GM18873 (cell line): ENCODE data around the gene RNF186.
"Not testable (repeated sequence)": the region's sequence is repeated elsewhere in the genome, so short reads cannot be mapped to it uniquely, and the experiment has no call there.

ENCODE experiments used
- ATAC-seq: cut with Tn5 transposase; IDR thresholded peaks from one replicate; pipeline ENCODE4 v1.9.1; 2021; ENCODE audit warnings: mild to moderate bottlenecking, moderate library complexity, moderate number of reproducible peaks; ENCODE audit not compliant: unreplicated experiment, low FRiP score

Gene RNF186, protein sequence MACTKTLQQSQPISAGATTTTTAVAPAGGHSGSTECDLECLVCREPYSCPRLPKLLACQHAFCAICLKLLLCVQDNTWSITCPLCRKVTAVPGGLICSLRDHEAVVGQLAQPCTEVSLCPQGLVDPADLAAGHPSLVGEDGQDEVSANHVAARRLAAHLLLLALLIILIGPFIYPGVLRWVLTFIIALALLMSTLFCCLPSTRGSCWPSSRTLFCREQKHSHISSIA

DNA sequence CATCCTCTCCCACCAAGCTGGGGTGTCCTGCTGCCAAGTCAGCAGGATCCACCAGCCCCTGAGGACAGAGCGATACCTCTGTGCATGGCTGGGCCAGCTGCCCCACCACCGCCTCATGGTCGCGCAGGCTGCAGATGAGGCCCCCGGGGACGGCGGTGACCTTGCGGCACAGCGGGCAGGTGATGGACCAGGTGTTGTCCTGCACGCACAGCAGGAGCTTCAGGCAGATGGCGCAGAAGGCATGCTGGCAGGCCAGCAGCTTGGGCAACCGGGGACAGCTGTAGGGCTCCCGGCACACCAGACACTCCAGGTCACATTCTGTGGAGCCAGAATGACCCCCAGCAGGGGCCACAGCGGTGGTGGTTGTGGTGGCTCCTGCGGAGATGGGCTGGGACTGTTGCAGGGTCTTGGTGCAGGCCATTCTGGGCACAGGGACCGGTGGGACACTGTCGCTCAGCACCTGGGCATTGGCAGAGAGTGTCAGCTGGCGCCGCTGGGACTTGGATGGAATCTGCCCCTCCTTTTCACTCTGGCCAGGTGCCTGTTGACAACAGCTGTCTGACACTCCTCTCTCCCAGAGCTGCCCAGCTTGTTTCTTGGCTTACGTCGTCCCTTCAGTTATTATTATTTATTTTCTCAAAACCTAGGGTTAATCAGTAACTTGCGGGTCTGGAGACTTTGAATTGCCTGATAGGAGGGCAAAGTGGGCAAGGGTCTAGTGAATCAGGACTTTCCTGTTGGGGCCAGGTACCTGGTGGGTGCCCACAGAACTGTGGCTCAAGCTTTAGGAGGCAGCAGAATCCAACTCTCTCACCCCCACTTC lies at the start of gene RNF186:
Gene RNF186 (minus strand): TSS at position 603 of the 823 bp plus-strand sequence. CDS start 182 bp downstream, at position 421.
- no peak for ATAC-seq

GRCh38 chr1:19864570-19865160 lies 49.6 kb upstream of the RNF186 start:
- ATAC-seq: no peak

DNA sequence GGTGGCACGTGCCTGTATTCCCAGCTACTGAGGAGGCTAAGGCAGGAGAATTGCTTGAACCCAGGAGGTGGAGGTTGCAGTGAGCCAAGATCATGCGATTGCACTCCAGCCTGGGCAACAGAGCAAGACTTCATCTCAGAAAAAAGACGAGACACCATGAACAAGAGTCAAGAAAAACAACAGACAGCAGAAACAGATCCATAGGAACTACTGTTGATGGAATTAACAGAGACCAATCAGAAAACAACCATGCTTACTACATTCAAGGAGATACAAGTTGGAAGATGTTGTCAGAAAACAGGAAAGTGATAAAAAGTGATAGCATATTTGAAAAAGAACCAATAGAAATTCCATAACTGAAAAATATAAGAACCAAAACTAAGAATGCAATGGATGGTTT lies 47.9 kb upstream of the RNF186 start:
- ATAC-seq: no peak

DNA sequence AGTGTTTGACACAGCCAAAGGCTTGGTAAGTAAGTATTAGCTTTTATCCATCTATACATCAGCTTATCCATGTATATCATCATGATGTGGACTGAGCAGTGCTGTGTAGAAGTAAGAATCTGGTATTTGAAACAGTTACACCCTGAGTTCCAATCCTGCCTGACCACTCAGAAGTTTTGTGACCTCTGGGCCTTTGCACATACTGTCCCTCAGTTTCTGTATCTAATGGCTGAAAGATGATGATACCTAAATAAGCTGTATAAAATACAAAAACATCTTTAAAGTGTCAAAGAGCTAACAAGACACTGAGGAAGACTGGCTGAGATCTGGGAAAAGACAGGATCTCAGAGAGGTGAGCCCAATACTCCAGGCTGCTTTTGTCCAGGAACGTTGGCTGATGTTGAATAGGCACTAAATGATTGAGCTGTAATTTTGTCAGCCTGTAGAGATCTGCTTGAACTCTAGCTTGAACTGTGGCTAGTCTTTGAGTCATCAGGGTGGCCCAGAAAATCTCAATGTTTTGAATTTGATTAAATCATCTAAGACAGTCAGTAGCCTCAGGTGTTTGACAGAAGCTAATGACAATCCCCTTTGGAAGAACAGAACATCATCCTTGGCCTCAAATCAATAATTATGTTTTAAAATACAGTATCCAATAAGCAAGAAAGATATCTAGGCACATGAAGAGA lies 46.9 kb upstream of the RNF186 start:
- ATAC-seq: no peak

- no peak for ATAC-seq
Observed at GRCh38 chr1:19861034-19861433, 46.0 kb upstream of the RNF186 start.

DNA sequence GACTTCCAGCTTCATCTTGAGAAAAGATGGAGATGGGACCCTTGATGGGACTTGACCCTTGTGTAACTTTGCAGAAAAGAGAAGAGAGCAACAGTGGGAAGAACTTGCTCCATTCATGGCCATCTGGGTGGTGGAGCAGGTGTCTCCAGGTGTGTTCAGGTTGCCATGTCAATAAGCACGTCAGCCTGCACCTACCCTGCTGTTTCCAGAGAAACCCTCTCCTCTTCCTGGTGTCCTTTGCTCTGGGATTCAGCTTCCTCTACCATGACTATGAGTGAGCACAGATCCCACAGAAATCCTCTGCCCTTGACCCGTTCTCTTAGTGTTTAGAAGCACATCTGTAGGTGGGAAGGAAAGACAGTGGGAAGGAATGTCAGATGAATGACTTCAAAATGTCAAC lies 45.3 kb upstream of the RNF186 start:
- ATAC-seq: no peak

- no peak for ATAC-seq
Observed at GRCh38 chr1:19859876-19860275, 44.8 kb upstream of the RNF186 start.

GRCh38 chr1:19858893-19859292 lies 43.8 kb upstream of the RNF186 start:
- no peak for ATAC-seq

- ATAC-seq: no peak
Observed at GRCh38 chr1:19854866-19855265, 39.8 kb upstream of the RNF186 start.

DNA sequence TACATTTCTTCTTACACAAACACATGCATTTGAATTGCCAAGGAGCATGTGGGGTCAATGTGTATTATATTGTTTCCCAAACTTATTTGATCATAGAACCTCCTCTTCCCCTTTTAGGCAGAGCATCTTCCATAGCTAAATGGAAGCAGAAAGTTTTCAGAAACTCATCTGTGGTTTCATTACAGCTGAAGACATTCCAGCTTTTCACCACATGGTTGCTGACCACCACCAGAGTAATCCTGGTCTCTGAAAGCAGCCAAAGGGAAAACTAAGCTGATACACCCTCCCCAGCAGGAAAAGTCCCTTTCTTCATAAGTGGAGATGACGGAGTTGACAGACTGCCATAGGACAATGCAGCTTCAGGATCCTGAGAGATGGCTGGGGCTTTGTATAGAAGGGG lies 37.0 kb upstream of the RNF186 start:
- no peak for ATAC-seq

DNA sequence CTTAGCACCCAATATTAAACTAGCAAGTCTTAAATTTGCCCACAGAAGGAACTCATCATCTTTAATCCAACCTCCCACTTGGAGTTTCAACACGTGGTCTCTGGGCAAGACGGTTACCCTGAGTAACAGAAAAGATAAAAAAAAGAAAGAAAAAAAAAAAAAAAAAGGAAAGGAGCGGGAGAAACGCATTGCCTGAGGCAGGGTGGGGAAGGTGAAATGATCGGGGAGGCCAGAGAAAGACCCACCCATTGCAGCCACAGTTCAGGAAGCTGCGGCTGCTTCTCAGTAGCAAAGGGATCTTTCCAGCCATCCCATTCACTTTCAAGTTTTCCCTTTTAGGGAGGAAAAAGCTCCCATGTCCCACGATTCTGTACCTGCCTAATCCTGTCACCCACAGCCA lies 35.1 kb upstream of the RNF186 start:
- ATAC-seq: no peak

- ATAC-seq: not testable (repeated sequence)
Observed at GRCh38 chr1:19849307-19849706, 34.2 kb upstream of the RNF186 start.

DNA sequence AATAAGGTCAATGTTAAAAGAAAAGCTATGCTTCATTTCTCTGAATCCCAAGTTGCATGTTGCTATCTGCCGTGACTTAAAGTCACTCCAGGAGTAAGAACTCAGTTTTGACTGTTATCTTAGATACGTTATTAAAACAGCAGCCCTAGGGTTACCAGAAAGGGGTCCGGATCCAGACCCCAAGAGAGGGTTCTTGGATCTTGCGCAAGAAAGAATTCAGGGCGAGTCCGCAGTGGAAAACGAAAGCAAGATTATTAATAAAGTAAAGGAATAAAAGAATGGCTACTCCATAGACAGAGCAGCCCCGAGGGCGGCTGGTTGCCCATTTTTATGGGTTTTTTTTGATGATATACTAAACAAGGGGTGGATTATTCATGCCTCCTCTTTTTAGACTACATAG lies 32.3 kb upstream of the RNF186 start:
- not testable (repeated sequence) for ATAC-seq

- ATAC-seq: no peak
Observed at GRCh38 chr1:19846338-19846737, 31.3 kb upstream of the RNF186 start.

DNA sequence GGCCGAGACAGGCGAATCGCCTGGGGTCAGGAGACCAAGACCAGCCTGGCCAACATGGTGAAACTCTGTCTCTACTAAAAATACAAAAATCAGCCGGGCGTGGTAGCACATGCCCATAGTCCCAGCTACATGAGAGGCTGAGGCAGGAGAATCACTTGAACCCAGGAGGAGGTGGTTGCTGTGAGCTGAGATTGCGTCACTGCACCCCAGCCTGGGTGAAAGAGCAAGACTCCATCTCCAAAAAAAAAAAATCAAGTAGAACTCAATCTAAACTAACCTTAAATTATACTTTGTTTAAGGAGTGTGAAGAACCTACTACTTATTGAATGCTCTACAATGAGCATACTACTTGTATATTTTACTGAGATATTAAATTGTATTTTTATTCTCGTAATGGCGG lies 30.5 kb upstream of the RNF186 start:
- no peak for ATAC-seq

DNA sequence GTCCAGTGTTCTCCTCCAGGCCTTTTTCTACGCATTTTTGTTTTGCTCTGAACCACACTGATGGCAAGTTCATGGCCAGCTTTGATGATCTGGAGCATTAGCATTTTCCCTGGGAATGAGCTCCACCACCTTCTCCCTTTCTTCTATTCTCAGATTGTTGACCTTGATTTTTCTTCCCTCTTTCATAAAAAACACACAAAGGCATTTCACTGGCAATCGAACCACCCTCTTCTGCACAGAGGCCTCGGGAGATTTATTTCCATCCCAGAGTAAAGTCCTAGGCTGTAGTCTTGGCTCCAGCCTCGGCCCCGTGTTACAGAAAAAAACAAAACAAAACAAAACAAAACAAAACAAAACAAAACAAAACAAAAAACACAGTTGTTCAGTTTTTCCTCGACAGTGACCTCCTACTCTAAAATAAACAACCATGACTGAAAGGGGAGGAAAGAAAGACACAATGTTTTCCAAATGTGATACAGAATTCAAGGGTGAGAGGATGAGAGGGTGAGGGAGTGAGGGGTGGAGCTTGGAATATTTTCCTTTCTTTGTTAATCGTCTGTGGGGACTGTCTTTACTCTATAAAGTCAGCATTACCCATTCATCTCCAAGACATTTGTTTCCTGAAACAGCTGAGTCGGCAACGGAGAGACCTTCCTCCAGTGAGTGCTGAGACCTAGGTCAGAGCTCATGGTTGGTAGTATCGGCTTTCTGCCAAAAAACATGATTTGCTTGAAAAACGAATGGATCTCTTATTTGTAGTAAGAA lies 29.8 kb upstream of the RNF186 start:
- ATAC-seq: no peak

DNA sequence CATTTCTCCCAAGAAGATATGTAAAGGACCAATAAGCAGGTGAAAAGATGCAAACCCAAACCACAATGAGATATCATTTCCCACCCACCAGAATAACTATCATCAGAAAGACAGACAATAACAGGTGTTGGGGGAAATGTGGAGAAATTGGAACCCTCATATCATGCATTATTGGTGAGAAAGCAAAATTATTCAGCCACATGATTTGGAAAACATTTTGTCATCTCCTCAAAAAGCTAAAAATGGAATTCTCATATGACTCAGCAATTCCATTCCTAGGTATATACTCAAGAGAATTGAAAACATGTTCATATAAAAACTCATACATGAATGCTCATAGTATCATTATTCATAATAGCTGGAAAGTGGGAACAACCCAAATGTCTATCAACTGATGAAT lies 25.1 kb upstream of the RNF186 start:
- ATAC-seq: no peak

DNA sequence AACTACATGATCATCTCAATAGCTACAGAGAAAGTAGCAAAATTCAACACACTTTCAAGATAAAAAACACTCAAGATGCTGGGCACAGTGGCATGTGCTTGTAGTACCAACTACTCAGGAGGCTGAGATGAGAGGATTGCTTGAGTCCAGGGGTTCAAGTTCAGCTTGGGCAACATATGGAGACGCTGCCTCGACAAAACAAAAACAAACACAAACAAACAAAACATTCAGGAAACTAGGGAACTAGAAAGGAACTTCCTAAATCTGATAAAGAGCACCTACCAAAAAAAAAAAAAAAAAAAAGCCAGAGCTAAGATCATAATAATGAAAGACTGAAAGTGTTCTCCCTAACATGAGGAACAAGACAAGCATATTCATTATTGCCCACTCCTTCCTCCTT lies 22.8 kb upstream of the RNF186 start:
- ATAC-seq: no peak

DNA sequence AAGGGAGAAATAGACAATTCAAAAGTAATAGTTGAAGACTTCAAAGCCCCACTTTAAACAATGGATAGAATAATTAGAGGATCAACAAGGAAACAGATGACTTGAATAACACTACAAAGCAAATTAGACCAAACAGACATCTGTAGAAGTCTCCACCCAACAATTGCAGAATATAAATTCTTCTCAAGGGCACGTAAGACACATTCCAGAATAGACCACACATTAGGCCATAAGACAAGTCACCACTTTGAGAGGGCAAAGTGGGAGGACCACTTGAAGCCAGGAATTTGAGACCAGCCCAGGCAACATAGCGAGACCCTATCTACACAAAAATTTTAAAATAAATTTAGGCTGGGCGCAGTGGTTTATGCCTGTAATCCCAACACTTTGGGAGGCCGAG lies 20.5 kb upstream of the RNF186 start:
- no peak for ATAC-seq

GRCh38 chr1:19831441-19831840 lies 16.4 kb upstream of the RNF186 start:
- no peak for ATAC-seq
